Vagina (tissue), 2 donors: ENCODE data around the gene PPP3CB. TPM values are rescaled to one million over a fixed set of nuclear protein-coding genes. Genes with fewer than 3 reads are reported as not detected.

Experiments used
- DNase-seq, 2 donors: peaks; one replicate each; pipeline ENCODE4 v3.0.0-alpha.2; 2017; ENCODE audit errors: extremely low spot score in 2 of 2
- H3K27ac ChIP-seq: fragments of 200-600 bp; sonication (generic); one replicate; pipeline ENCODE4 v1.5.1; 2019
- H3K27me3 ChIP-seq: fragments of 200-600 bp; sonication (generic); one replicate; pipeline ENCODE4 v1.5.1; 2019
- H3K36me3 ChIP-seq, 2 donors: fragments of 200-600 bp; sonication (generic); one replicate each; pipeline ENCODE4 v1.5.1; 2017 to 2019
- H3K4me1 ChIP-seq: fragments of 200-600 bp; sonication (generic); one replicate; pipeline ENCODE4 v1.5.1; 2019
- H3K4me3 ChIP-seq, 2 donors: fragments of 200-600 bp; sonication (generic); 1 replicate in 1 of 2; 2 replicates in 1 of 2; pipeline ENCODE4 v1.5.1; 2016 to 2019
- H3K9me3 ChIP-seq: fragments of 200-600 bp; sonication (generic); one replicate; pipeline ENCODE4 v1.5.1; 2019
- POLR2A ChIP-seq, 2 donors: fragments of 450-650 bp; IDR thresholded peaks; one replicate each; pipeline ENCODE4 v1.6.1; 2017; ENCODE audit warnings: antibody characterized with exemption in 2 of 2, mild to moderate bottlenecking in 2 of 2, moderate library complexity in 2 of 2
- POLR2AphosphoS5 ChIP-seq, 2 donors: sonication (generic); formaldehyde crosslinking; IDR thresholded peaks; one replicate each; pipeline ENCODE4 v1.9.0; 2017; ENCODE audit warnings: antibody characterized with exemption in 2 of 2, mild to moderate bottlenecking in 2 of 2, low read depth in 1 of 2; ENCODE audit not compliant: insufficient read depth in 1 of 2
- intact Hi-C: fragments of 100-400 bp; cut with DNase I; formaldehyde crosslinking; loops from one replicate; pipeline ENCODE4 v1.15.1; 2023
- total RNA-seq: library from RNA; depleted of rRNA; stranded (reverse); fragments of >200 nt; gene quantifications from one replicate; pipeline ENCODE4 v1.2.3, GENCODE V29; 2016
- TF ChIP-seq, protein P1 (sequence below), 3 experiments: fragments of 450-650 bp in 2 of 3; fragments of 200-600 bp in 1 of 3; sonication (generic) in 1 of 3; IDR thresholded peaks; one replicate each; pipeline ENCODE4 v1.5.1; 2017 to 2019; ENCODE audit warnings: antibody characterized with exemption in 3 of 3, mild to moderate bottlenecking in 2 of 3, moderate library complexity in 2 of 3

PPP3CB gene
- total RNA-seq, 1 donor from 2014 or later: 46.2 TPM

DNA sequence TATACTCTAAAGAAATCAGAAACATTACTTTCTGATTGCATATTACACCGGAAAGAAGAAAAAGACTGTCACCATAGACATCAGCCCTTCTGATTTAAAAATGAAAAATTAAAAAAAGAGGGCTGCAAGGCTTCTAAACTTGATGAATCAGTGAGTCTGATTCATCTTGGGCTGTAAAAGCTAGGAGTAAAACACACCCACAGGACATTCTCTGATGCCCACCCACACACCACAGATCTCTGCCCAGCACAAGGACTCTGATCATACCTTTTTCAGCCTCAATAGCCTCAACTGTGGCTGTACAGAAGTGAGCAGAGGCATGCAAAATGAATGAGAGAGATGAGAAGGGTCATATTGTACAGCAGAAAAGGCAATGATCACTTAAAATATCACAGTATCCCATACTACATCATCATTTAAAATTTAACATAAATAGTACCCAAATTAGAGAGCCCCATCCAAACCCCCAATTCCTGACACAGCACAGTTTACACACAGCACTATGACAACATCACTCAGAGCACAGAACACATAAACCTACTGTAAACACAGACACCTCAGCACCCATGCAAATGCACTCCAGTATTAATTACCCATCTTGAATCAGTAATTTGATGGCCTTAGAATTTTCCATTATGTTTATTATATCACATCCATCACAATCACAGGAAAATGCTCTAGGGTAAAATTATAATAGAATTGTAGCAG is 56.1 kb downstream of the PPP3CB start:
- no peak for DNase-seq
- no peaks in the 10 kb centered on the region for H3K27me3 ChIP-seq
- no peak overlapping the region for H3K4me3 ChIP-seq
- peaks cover 0 to 35% of the 10 kb centered on the region in 2 donors for H3K36me3 ChIP-seq
- no peak overlapping the region for H3K27ac ChIP-seq
- no peaks in the 10 kb centered on the region for H3K9me3 ChIP-seq
- H3K4me1 ChIP-seq: no peaks in the 10 kb centered on the region
- intact Hi-C loops: no loop called here
- no peak for TF ChIP-seq POLR2AphosphoS5 (IDR thresholded peaks at IDR 0.05; ENCODE audit: insufficient read depth in 1 of 2, low read depth in 1 of 2)
- TF ChIP-seq, protein P1, sequence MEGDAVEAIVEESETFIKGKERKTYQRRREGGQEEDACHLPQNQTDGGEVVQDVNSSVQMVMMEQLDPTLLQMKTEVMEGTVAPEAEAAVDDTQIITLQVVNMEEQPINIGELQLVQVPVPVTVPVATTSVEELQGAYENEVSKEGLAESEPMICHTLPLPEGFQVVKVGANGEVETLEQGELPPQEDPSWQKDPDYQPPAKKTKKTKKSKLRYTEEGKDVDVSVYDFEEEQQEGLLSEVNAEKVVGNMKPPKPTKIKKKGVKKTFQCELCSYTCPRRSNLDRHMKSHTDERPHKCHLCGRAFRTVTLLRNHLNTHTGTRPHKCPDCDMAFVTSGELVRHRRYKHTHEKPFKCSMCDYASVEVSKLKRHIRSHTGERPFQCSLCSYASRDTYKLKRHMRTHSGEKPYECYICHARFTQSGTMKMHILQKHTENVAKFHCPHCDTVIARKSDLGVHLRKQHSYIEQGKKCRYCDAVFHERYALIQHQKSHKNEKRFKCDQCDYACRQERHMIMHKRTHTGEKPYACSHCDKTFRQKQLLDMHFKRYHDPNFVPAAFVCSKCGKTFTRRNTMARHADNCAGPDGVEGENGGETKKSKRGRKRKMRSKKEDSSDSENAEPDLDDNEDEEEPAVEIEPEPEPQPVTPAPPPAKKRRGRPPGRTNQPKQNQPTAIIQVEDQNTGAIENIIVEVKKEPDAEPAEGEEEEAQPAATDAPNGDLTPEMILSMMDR (IDR thresholded peaks at IDR 0.05): no peak
- TF ChIP-seq POLR2A (IDR thresholded peaks at IDR 0.05): no peak

DNA sequence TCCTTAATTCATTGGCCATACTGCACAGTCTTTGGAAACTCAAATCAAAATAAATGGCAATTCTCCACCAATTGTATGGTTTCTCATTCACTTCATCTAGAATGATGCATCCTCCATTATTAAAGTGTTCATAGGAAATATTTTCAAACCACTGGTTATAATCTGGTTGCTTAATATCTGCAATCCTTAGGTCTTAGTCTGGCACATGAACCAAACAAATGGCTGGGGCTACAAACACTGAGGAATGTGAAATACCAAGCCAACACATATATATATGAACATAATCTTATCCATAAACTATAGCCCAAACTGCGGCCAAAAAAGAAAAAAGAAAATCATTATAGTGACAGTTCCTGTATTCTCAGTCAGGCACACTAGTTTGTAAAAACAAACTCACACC is 56.8 kb downstream of the PPP3CB start:
- no peak for DNase-seq
- Histone ChIP-seq H3K27me3 (no peaks in the 10 kb centered on the region), H3K4me3 (no peak overlapping the region), H3K4me1 (no peaks in the 10 kb centered on the region), H3K36me3 (peaks cover 0 to 28% of the 10 kb centered on the region in 2 donors), H3K9me3 (no peaks in the 10 kb centered on the region), H3K27ac (no peak overlapping the region)
- intact Hi-C loops: no loop called here
- TF ChIP-seq POLR2A (IDR thresholded peaks at IDR 0.05): no peak
- TF ChIP-seq, protein P1 (IDR thresholded peaks at IDR 0.05): no peak
- no peak for TF ChIP-seq POLR2AphosphoS5 (IDR thresholded peaks at IDR 0.05; ENCODE audit: insufficient read depth in 1 of 2, low read depth in 1 of 2)

DNA sequence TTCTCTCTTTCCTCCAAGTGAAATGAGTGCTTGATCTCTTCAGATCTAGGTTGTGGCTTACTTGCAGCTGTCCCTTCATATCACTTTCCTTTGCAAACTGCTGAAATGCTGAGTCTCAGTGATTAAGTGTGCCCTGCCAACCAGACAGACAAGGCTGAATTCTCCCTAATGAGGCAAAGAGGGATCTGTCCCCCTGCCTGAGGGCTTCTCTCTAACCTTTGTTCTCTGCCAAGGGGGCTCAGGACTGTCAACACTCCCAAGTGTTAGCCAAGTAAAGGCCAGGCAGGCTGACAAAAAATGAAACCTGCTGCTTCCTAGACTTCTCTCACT is 62.3 kb downstream of the PPP3CB start, which contains the start of gene MSS51:
MSS51 (minus strand) TSS at position 24 of the 330 bp plus-strand sequence. CDS start 5,277 bp downstream, outside the sequence.
- intact Hi-C loops: no loop called here
- peaks cover 0 to 28% of the 10 kb centered on the region in 2 donors for H3K36me3 ChIP-seq
- H3K4me3 ChIP-seq: no peak within 1 kb of the TSS
- no peaks in the 10 kb centered on the region for H3K4me1 ChIP-seq
- H3K27ac ChIP-seq: no peak within 1 kb of the TSS
- TF ChIP-seq POLR2AphosphoS5 (IDR thresholded peaks at IDR 0.05; ENCODE audit: insufficient read depth in 1 of 2, low read depth in 1 of 2) (no peak), POLR2A (IDR thresholded peaks at IDR 0.05) (no peak)
- TF ChIP-seq, protein P1 (IDR thresholded peaks at IDR 0.05): no peak
- DNase-seq: no peak
- H3K27me3 ChIP-seq: no peaks in the 10 kb centered on the region
- no peaks in the 10 kb centered on the region for H3K9me3 ChIP-seq

DNA sequence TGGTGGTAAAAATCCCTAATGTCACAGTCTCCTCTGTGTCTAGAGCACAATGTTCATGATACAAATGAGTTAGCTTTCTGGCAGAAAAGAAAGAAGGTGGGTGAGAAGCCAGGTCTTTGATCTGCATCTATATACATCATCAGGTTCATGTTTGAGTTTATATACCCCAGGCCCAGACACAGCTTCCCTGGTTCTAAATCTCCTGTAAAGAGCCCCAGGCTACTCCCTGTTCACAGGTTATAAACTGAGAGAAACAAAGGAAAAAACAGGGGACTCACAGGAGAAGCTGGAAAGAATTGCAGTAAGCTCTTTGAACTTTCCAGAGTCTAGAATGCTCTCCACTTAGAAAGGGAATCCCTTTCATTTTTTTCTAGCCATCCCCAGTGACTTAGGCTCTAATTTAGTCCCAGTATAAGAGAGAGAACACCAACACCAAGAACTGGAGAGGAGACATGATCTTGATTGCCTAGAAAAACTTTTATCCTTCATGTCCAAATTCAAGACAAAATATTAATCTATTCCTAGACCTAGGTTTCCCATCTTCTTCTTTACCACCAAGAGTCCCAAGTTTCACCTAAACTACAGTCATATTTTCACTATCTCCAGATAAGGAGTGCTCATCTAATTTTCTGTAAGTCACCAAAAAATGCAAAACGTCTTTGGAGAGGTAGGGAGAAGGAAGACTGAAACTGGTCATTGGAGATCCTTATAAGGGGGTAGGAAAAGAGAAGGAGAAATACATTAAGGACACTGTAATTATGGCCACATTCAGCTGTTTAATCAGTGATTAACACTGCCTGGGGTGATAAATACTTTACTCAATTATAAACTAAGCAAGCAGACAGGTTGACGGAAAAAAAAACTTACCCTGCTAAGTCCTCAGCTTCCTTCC is 62.9 kb downstream of the PPP3CB start:
- DNase-seq: no peak
- no peak overlapping the region for H3K27ac ChIP-seq
- H3K27me3 ChIP-seq: no peaks in the 10 kb centered on the region
- intact Hi-C loops: no loop called here
- no peaks in the 10 kb centered on the region for H3K9me3 ChIP-seq
- H3K4me1 ChIP-seq: no peaks in the 10 kb centered on the region
- TF ChIP-seq POLR2AphosphoS5 (IDR thresholded peaks at IDR 0.05; ENCODE audit: insufficient read depth in 1 of 2, low read depth in 1 of 2) (no peak), POLR2A (IDR thresholded peaks at IDR 0.05) (no peak)
- TF ChIP-seq, protein P1 (IDR thresholded peaks at IDR 0.05): no peak
- peaks cover 0 to 27% of the 10 kb centered on the region in 2 donors for H3K36me3 ChIP-seq
- no peak overlapping the region for H3K4me3 ChIP-seq
